T47D (cell line): ENCODE data around the gene FBP2.

Experiments used
- DNase-seq, 2 experiments: peaks; one replicate each; pipeline versions ENCODE4 v3.0.0 to v3.0.0-alpha.2; 2011 to 2012; ENCODE audit warnings: low read depth in 1 of 2, low spot score in 1 of 2
- JUND ChIP-seq: IDR thresholded peaks from 2 replicates; pipeline ENCODE4 v1.6.1; 2012; ENCODE audit warnings: low read depth
- in situ Hi-C: cut with HindIII; loops from 2 replicates; pipeline ENCODE4 v1.10.0; 2016; ENCODE audit warnings: low sequenced_read_pairs, low pct_unique_long_range_greater_than_20kb

Gene FBP2

DNA sequence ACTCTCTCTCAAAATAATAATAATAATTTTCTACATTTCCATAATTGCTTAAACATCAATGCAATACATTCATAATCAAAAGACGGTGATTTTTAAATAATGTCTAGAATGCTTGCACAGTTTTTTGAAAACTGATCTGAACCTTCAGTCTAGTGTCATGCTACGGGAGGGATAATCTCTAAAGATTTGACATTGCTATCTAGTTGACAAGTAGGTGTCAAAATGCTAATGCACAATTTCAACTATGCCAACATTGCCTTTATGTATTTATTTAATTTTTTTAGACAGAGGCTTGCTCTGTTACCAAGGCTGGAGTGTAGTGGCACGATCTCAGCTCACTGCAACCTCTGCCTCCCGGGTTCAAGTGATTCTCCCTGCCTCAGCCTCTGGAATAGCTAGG is 54.7 kb downstream of the FBP2 start:
- in situ Hi-C loops, result no loop called here
- no peak for DNase-seq
- no peak for TF ChIP-seq JUND

- DNase-seq, result no peak
- in situ Hi-C loops, result no loop called here
- no peak for TF ChIP-seq JUND
Observed at GRCh38 chr9:94534901-94535300, 58.7 kb downstream of the FBP2 start.

DNA sequence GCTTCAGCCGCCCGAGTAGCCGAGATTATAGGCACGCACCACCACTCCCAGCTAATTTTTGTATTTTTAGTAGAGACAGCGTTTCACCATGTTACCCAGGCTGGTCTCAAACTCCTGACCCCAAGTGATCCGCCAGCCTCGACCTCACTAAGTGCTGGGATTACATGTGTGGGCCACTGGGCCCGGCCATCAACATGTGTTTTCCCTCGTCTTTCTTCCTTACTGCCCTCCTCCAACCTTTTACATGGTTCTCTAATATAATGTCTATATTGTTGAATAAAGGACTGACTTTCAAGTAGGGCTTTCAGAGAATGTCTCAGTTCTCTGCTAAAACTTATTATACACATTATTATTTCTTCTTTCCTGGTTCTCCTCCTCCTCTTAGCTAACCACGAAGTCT is 60.0 kb downstream of the FBP2 start:
- in situ Hi-C loops, result no loop called here
- DNase-seq, result no peak
- no peak for TF ChIP-seq JUND

- DNase-seq, result no peak
- in situ Hi-C loops, result no loop called here
- TF ChIP-seq JUND, result no peak
Observed at GRCh38 chr9:94533155-94533554, 60.5 kb downstream of the FBP2 start.

GRCh38 chr9:94528886-94529285 is 64.7 kb downstream of the FBP2 start:
- DNase-seq, result no peak
- TF ChIP-seq JUND, result no peak
- in situ Hi-C loops, result no loop called here

- no peak for TF ChIP-seq JUND
- in situ Hi-C loops, result no loop called here
- no peak for DNase-seq
Observed at GRCh38 chr9:94526951-94527350, 66.7 kb downstream of the FBP2 start.

- in situ Hi-C loops, result no loop called here
- TF ChIP-seq JUND, result no peak
- no peak for DNase-seq
Observed at GRCh38 chr9:94526271-94526670, 67.4 kb downstream of the FBP2 start.

DNA sequence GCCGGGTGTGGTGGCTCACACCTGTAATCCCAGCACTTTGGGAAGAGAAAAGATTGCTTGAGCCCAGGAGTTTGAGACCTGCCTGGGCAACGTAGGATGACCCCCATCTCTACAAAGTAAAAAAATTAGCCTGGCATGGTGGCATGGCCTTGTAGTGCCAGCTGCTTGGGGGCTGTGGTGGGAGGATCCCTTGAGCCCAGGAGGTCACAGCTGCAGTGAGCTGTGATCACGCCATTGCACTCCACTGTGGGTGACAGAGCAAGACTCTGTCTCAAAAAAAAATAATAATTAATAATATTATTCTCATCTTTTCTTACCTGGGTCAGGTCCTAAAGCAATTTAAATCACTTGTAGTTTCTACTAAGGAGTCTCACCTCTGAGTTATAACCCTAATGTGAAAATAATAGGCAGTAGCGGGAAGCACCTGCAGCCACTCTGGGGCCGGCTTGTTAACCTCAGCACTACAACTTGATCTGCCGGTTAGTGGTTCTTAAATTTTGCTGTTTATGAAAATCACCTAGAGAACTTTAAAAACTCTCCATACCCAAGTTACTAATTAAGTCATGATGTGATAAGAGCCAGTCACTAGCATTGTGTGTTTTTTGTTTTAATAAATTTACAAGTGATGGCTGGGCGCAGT is 68.1 kb downstream of the FBP2 start:
- DNase-seq, result no peak
- in situ Hi-C loops, result no loop called here

GRCh38 chr9:94517254-94517653 is 76.4 kb downstream of the FBP2 start:
- in situ Hi-C loops, result no loop called here
- no peak for TF ChIP-seq JUND
- no peak for DNase-seq

More for the DNA sequence above, 68.1 kb downstream of the FBP2 start:
- TF ChIP-seq JUND, result no peak

DNA sequence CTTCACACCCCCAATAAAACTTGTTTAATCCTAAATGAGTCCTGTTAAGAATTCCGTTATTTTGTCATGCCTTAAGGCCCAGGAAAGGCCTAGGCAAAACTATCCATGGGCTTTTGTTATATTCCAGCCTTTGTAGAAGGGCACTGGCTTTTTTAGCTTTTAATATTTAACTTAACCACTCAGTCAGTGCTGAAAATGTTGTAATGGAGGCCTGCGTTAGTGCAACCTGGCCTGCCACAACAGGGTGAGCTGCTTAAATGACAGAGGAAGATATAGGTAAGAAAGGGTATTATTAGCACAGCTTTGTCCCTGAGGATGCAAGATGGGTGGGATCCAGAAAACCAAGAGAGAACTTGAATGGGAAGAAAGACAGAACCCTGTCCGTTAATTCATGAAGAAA is 78.9 kb downstream of the FBP2 start:
- in situ Hi-C loops, result no loop called here
- TF ChIP-seq JUND, result no peak
- no peak for DNase-seq

- TF ChIP-seq JUND, result no peak
- no peak for DNase-seq
- in situ Hi-C loops, result no loop called here
Observed at GRCh38 chr9:94511955-94512265, 81.7 kb downstream of the FBP2 start.

- TF ChIP-seq JUND, result no peak
- in situ Hi-C loops, result no loop called here
- no peak for DNase-seq
Observed at GRCh38 chr9:94511134-94511954, 82.3 kb downstream of the FBP2 start.
